Measurements from ENCODE around the gene SMIM44. TPM values are rescaled to one million over a fixed set of nuclear protein-coding genes. Genes with fewer than 3 reads are reported as not detected.
"Not testable (repeated sequence)": the region's sequence is repeated elsewhere in the genome, so short reads cannot be mapped to it uniquely, and the experiment has no call there.

The SMIM44 gene
- total RNA-seq, result not detected
- long read RNA-seq, result 0 reads

DNA sequence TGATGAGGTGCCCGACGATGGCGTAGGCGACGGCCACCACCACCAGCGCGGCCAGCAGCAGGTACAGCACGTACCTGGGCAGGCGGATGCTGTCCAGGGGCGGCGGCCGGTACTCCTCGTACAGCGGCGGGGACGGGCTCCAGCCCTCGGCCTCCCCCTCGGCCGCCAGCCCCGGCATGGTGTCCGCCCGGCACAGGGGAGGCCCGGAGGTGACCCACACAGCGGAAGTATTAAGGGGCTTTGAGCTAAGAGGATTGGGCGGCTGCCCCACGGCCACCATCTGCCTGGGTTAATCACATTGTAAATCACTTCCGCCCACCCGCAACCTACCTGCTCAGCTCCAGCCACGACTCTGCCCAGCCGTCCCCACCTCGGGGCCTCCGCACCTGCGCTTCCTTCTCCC, at the start of gene SMIM44:
SMIM44 (minus strand) TSS at position 216 of the 403 bp plus-strand sequence; CDS start at position 178, 38 bp downstream.
- no peak for DNase-seq (ENCODE audit: low spot score)

DNA sequence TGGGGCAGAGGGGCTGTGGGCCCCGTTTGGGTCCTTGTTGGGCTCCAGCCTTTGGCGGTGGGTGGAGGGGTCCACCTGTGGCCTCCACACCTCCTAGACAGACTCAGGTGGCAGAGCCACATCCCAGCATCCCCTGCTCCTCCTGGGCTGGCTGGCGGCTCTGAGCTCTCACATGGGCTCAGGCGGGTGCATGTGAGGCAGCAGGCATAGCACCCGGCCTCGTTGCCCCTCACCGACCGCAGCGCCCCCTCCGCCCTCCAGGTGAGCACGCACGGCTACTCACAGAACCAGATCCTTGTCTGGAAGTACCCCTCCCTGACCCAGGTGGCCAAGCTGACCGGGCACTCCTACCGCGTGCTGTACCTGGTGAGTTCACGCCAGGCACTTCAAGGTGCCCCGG, 49.8 kb upstream of the SMIM44 start:
- DNase-seq (ENCODE audit: low spot score), result no peak

GRCh38 chr19:3532154-3532786, 49.0 kb upstream of the SMIM44 start:
- no peak for DNase-seq (ENCODE audit: low spot score)

DNA sequence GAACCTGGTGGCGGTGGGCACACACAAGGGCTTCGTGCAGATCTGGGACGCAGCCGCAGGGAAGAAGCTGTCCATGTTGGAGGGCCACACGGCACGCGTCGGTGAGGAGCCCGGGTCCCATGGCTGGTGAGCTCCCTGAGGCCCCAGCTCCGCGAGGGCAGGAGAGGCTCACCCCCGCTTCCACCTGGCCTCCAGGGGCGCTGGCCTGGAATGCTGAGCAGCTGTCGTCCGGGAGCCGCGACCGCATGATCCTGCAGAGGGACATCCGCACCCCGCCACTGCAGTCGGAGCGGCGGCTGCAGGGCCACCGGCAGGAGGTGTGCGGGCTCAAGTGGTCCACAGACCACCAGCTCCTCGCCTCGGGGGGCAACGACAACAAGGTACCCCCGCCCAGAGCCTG, 48.5 kb upstream of the SMIM44 start:
- DNase-seq (ENCODE audit: low spot score), result no peak

DNA sequence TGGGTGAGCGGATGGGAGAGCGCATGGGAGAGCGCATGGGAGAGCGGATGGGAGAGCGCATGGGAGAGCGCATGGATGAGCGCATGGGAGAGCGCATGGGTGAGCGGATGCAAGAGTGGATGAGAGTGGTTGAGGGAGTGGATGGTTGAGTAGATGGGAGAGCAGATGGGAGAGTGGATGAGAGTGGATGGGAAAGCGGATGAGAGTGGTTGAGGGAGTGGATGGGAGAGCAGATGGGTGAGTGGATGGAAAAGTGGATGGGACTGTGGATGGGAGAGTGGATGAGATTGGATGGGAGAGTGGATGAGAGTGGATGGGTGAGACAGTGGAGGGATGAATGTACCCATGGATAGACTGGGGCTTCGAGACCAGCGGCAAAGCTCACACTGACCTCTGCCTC, 47.1 kb upstream of the SMIM44 start:
- no peak for DNase-seq (ENCODE audit: low spot score)

DNA sequence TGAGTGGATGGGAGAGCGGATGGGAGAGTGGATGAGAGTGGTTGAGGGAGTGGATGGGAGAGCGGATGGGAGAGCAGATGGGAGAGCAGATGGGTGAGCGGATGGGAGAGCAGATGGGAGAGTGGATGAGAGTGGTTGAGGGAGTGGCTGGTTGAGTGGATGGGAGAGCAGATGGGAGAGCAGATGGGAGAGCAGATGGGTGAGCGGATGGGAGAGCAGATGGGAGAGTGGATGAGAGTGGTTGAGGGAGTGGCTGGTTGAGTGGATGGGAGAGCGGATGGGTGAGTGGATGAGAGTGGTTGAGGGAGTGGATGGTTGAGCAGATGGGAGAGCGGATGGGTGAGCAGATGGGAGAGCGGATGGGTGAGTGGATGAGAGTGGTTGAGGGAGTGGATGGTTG, 46.1 kb upstream of the SMIM44 start:
- not testable (repeated sequence) for DNase-seq (ENCODE audit: low spot score)

- no peak for DNase-seq (ENCODE audit: low spot score)
Observed at GRCh38 chr19:3528539-3529211, 45.4 kb upstream of the SMIM44 start.

DNA sequence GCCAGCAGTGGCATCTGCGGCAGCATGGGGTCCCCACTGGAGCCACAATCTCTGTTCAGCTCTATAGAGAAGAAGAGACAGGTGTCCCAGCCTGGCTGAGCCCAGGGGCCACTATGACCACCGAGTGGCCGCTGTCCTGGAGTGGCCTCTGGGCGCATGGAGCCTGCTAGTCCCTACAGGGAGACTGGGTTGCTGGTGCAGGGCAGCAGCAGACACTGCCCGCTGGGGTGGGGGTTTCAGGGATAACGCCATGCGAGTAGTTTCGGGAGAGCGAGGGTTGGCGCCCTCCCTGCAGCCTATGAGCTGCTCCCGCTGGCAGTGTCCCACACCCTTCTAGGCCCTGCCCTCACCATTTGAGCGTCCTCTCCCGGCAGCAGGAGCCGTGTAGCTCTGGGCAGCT, 44.8 kb upstream of the SMIM44 start:
- no peak for DNase-seq (ENCODE audit: low spot score)

- no peak for DNase-seq (ENCODE audit: low spot score)
Observed at GRCh38 chr19:3527238-3527910, 44.1 kb upstream of the SMIM44 start.

- no peak for DNase-seq (ENCODE audit: low spot score)
Observed at GRCh38 chr19:3526507-3527237, 43.4 kb upstream of the SMIM44 start.

DNA sequence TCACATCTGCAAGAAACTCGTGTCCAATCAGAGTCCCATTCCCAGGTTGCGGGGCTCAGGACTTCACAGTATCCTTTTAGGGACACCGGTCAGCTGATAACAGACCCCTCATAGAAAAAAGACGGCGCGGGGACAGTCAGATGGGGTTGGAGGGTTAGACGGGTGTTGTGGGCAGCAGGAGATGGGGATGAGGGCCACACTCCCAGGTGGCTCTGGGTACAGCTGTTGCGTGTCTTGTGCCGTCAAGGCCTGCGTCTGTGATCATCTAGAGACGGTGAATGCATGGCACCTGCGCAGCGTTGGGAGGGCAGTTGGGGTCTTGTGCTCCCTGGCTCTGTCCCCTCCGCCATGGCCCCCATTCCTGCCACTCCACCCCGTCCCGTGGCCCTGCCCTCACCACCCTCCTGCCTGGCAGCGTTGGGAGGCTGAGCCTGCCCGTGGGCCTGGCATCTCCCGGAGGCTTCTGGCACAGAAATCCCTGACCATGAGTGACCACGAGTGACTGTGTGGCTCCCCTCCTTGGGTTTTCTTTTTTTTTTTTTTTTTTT, 41.7 kb upstream of the SMIM44 start:
- no peak for DNase-seq (ENCODE audit: low spot score)

GRCh38 chr19:3524078-3524842, 41.0 kb upstream of the SMIM44 start:
- no peak for DNase-seq (ENCODE audit: low spot score)

DNA sequence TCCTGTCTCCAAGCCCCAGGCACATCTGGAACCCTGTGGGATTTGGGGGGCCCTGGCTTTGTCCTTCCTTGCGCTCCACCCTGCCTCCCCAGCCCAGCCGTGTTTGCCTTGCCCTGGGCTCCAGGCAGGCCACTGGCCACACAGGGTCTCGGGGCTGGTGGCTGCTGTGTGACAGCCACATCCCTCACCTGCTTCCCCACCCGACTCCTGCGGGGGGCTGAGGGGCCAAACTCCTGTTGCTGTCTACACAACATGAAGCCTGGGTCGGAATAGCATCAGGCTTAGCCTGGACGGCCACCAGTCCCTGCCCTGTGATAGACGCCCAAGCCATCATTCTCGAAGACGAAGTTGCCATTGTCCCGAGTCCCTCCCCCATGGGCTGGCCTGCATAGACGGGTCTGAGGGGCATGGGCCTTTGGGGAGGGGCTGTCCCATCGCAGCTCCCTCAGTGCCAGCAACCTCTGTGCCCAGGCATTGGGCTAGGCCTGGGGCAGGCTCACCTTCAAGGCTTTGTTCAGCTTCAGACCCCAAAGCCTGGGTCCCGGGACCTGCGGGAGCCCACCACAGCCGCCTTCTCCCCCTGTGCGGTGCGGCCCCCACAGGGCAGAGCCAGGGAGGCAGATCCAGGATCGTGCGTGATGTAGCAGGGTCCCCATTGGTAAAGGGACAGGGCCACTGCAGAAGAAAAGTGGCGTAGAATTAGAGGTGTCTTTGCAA, 40.3 kb upstream of the SMIM44 start:
- no peak for DNase-seq (ENCODE audit: low spot score)

- no peak for DNase-seq (ENCODE audit: low spot score)
Observed at GRCh38 chr19:3522421-3523360, 39.5 kb upstream of the SMIM44 start.

- DNase-seq (ENCODE audit: low spot score), result no peak
Observed at GRCh38 chr19:3521104-3521445, 37.8 kb upstream of the SMIM44 start.

DNA sequence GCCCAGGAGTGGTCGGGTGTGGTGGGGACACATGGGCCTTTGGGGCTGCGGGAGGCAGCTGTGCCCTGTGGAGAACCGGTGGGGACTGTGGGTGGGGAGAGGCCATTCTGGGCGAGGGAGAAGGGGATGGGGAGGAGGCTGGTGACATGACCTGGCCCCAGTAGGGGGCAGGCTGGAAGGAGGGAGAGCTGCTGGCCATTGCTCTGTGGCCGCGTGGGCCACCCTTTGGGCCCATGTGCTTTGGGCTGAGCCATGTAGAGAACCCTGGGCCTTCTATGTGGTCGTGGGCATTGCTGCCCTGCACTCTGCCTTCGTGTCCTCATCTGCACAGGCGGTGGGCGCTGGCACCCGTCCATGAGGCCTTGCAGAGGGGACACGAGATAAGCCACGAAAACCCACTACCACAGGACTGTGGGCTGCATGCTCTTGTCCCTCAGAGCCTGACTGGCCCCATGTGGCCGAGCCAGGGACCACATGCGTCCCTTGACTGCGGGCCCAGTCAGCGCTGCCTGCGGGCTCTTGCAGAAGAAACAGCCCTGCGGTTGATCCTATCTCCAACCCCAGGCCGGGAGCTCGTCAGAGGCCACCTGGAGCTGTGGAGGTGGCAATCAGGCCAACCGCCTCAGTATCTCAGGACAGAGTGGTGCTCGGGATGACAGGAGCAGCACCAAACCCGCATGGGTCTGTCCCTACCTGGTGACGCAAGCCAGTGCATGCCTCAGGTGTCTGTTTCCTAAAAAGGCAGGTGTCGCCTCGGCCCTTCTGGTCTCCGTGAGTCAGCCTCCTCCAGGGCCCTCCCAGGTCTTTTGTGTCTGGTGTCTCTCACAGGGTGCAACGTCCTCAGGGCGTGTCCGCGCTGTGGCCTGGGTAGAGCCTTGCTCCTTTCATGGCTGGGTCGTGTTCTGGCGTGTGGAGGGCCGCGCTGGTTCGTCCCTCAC, 37.2 kb upstream of the SMIM44 start:
- DNase-seq (ENCODE audit: low spot score), result no peak

- no peak for DNase-seq (ENCODE audit: low spot score)
Observed at GRCh38 chr19:3519126-3519525, 35.9 kb upstream of the SMIM44 start.

DNA sequence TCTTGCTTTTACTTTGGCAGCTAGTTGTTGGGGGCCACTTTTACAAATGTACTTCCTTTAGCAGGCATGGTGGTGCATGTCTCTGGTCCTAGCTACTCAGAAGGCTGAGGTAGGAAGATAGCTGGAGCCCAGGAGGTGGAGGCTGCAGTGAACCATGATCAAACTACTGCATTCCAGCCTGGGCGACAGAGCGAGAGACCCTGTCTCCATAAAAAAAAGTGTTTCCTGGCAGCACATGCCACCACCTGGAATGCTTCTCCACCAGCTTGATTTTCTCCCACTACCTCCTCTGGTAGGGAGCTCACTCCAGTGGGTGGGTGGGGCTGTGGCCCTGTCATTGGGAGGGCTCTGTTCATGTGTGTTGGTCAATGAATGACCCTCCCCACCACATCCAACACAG, 35.4 kb upstream of the SMIM44 start:
- DNase-seq (ENCODE audit: low spot score), result no peak

Data from mesenteric fat pad (tissue), 1 donor.